Diencephalon (tissue), 1 donor: ENCODE measurements around the gene HEATR5A. TPM values are rescaled to one million over a fixed set of nuclear protein-coding genes. Genes with fewer than 3 reads are reported as not detected.

Experiments used
- small RNA-seq: library from RNA; depleted of rRNA; stranded (forward); fragments of <200 nt; gene quantifications from one replicate; pipeline ENCODE3, GENCODE V24; 2014
- total RNA-seq: library from RNA; depleted of rRNA; stranded (reverse); fragments of >200 nt; gene quantifications from one replicate; pipeline ENCODE4 v1.2.3, GENCODE V29; 2014

Gene HEATR5A
- 48.9 TPM for total RNA-seq

DNA sequence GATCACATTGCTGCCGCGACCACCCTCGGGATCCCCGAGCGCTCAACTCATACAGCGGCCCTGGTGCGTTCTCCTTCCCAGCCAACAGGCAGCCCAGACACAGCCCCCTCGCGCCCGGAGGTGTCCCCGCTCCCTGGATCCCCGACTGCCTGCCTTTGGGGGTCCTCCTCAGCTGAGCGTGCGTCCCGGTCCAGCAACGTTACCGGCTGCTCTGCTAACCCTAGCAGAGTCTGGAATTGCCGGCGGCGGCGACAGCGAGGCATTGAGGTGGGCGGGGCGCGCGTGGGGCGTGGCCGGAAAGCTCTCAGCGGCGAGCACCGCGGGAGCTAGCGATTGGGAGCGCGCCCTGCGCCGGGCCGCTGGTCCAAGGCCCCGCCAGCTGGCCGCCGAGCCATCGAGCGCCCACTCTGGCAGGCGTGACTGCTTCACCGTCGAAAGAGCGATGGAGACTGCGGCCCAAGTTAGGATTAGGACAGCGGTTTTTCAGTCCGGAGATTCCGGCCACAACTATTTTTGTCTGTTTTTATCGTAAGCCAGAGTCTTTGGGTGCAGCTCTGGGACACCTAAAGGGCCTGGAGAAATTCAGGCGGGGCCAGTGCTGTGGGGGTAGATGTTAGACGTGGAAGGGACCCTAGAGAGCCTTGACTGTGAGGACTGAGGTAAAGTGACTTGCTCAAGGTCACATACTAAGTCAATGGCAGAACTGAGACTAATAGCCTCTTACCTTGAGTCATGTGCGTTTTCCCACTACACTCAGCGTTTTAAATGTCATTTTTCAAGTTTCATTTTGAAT is at the start of gene HEATR5A:
Gene HEATR5A, minus strand, starts transcription at position 232 of the 793 bp plus-strand sequence. CDS start 17,575 bp downstream, outside the sequence.

DNA sequence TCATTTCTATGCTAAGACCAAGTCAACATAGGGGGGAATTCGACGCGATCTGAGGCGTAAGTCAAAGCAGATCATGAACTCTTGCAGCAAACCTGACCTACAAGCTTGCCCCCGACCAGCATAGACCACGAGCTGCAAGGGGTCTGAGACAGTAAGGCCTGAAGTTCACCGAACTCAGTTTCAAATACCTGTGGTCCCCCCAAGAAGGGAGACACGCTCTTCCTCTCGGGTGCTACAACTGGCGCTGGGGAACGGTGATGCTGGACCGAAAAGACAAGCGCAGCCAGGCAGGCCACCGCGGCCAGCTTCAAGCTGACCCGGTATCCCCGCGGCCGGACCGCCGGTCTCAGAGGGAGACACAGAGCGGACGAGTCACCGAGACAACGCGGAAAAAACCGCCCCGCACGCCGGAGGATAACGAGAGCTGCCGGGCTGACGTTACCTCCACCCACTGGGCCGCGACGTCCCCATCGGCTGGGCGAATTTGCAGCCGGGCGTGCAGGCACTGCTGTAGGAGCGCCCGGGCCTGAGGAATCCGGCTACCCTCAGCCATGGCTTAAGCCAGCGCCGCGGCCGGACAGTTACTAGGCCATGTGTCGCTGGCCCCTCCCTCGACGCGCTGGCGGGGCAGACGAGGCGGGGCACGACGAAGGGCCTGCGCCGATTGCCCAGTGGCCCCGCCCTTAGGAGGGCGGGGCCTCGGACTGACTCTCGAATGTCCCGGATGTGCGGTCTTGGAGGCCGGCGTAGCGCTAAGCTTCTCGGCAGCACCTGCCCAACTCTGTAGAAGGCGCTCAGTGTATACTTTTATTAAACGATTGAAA is 36.7 kb upstream of the HEATR5A start, which contains the start of gene DTD2:
Gene DTD2, minus strand, starts transcription at position 666 of the 824 bp plus-strand sequence. Its CDS starts 113 bp downstream, at position 553.

Small RNA genes within 50 kb of the gene (small RNA-seq; reads per million reads assigned to genes)
- not detected for gene RF00019

Other genes with a start within 250 kb of the HEATR5A start
- gene HECTD1, start 212.8 kb downstream of the HEATR5A start, total RNA-seq = 350 TPM
- gene DTD2, start 37.0 kb upstream of the HEATR5A start, total RNA-seq = 55.8 TPM
- gene GPR33, start 67.5 kb upstream of the HEATR5A start, total RNA-seq = not detected
- 17.8 TPM for gene NUBPL, start 140.9 kb upstream of the HEATR5A start, total RNA-seq